Measurements from ENCODE around the gene VPS13D. TPM values are rescaled to one million over a fixed set of nuclear protein-coding genes. Genes with fewer than 3 reads are reported as not detected.
A peak's percentile ranks its signal among the peaks of the same experiment; 100 is the strongest.

Gene VPS13D
- total RNA-seq, 1 experiment from 2014 or later = 20.2 TPM

DNA sequence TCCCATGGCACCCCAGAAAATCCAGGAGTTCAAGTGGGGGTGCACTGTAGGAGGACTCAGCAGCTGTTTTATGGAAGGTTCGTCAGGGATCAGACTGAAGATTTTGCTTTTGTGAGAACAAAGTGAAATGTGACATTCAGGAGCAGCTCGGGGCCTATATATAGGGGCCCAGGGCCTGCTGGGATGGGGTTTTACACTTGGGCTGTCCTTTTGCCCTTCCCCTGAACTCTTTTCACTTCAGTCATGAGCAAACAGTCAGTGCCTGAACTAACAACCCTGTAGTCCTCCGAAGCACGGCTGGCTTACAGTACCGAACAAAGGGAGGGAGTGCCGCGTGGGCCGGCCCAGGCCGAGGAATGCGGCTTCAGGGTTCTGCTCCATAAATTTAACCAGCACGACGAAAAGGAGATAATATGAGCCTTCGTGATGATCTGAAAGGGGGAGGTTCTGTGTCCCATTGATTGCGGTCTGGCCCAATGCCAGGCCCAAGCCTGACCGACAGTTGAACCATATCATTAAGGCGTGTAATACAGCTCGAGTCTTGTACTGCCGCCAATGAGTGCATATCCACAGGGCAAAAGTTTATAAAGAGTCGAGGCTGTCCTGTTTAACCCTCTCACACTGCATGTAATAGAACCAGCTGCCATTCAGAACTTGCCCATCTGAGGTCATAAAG, 248.2 kb downstream of the VPS13D start:
- Histone ChIP-seq H2BK15ac (ENCODE audit: low read depth, low read length) (no peak overlapping the region), H3K9ac (ENCODE audit: extremely low read depth, insufficient read length, low read length) (no peak overlapping the region), H3T11ph (ENCODE audit: low read length) (no peak overlapping the region), H3K27ac (ENCODE audit: insufficient read length, low read depth, low read length) (no peak overlapping the region), H3K27me3 (ENCODE audit: insufficient read depth, low read length) (no peaks in the 10 kb centered on the region), H3K4me1 (ENCODE audit: insufficient read depth, low read length) (no peaks in the 10 kb centered on the region; the same call in 1 of the 2 replicates), H3K14ac (ENCODE audit: insufficient read depth, low read length) (no peak overlapping the region), H3K4ac (ENCODE audit: low read depth, low read length) (no peak overlapping the region), H3K56ac (ENCODE audit: insufficient read length, low read depth, low read length) (no peak overlapping the region), H3K23ac (ENCODE audit: insufficient read length, low read depth, low read length) (no peak overlapping the region), H3K23me2 (ENCODE audit: insufficient read length, low read depth, low read length, poor library complexity, severe bottlenecking) (no peaks in the 10 kb centered on the region), H3K9me3 (ENCODE audit: control insufficient read depth, low read depth, low read length) (peaks cover 12% of the 10 kb centered on the region), H2BK12ac (ENCODE audit: insufficient read length, low read depth, low read length) (no peak overlapping the region), H3K79me2 (ENCODE audit: insufficient read depth, low read length) (no peaks in the 10 kb centered on the region), H2AFZ (ENCODE audit: low read length) (no peak overlapping the region), H3K4me2 (ENCODE audit: insufficient read depth, insufficient read length, low read length) (no peak overlapping the region), H3K18ac (ENCODE audit: insufficient read length, low read depth, low read length) (no peak overlapping the region), H4K8ac (replicated peaks; ENCODE audit: insufficient read length, low read depth, low read length) (no peak overlapping the region), H2BK5ac (ENCODE audit: insufficient read length, low read length) (no peak overlapping the region), H4K20me1 (ENCODE audit: control insufficient read depth, insufficient read depth, insufficient read length) (no peaks in the 10 kb centered on the region), H2BK120ac (ENCODE audit: low read depth, low read length, poor library complexity, severe bottlenecking) (no peak overlapping the region), H4K91ac (ENCODE audit: insufficient read length, low read depth, low read length) (no peak overlapping the region), H3K79me1 (ENCODE audit: insufficient read depth, low read depth, low read length, poor library complexity, severe bottlenecking) (no peaks in the 10 kb centered on the region), H4K5ac (ENCODE audit: insufficient read length, low read depth, low read length) (no peak overlapping the region), H2AK5ac (ENCODE audit: insufficient read length, low read length) (no peak overlapping the region), H2BK20ac (ENCODE audit: low read depth, low read length, poor library complexity, severe bottlenecking) (no peak overlapping the region)
- H3K4me1 Mint-ChIP-seq = peaks cover 18 to 25% of the 10 kb centered on the region in 2 experiments
- H3K27ac Mint-ChIP-seq = peak overlapping the region in 2 of 3 experiments; percentile 43 to 49; a peak in 3 of 7 replicates
- H3K36me3 Mint-ChIP-seq (ENCODE audit: insufficient read depth in 1 of 3, low read depth in 3 of 3) = peaks cover 13 to 19% (median 19%) of the 10 kb centered on the region in 3 experiments; a peak in 6 of 7 replicates
- no CpG with 5 or more reads among the region's 19 CpGs for WGBS (ENCODE audit: extremely low coverage, insufficient read length, low lambda C conversion rate)
- TF ChIP-seq, protein P1, sequence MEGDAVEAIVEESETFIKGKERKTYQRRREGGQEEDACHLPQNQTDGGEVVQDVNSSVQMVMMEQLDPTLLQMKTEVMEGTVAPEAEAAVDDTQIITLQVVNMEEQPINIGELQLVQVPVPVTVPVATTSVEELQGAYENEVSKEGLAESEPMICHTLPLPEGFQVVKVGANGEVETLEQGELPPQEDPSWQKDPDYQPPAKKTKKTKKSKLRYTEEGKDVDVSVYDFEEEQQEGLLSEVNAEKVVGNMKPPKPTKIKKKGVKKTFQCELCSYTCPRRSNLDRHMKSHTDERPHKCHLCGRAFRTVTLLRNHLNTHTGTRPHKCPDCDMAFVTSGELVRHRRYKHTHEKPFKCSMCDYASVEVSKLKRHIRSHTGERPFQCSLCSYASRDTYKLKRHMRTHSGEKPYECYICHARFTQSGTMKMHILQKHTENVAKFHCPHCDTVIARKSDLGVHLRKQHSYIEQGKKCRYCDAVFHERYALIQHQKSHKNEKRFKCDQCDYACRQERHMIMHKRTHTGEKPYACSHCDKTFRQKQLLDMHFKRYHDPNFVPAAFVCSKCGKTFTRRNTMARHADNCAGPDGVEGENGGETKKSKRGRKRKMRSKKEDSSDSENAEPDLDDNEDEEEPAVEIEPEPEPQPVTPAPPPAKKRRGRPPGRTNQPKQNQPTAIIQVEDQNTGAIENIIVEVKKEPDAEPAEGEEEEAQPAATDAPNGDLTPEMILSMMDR (conservative IDR thresholded peaks at IDR 0.05) = no peak
- H3K9me3 Mint-ChIP-seq = peaks cover 14 to 17% of the 10 kb centered on the region in 2 experiments; a peak in 4 of 5 replicates
- H3K4me3 Mint-ChIP-seq = no peak overlapping the region
- no peaks in the 10 kb centered on the region for H3K27me3 Mint-ChIP-seq (ENCODE audit: low read depth)
- DNase-seq = no peak

Data from H9 (cell line).